Measurements from ENCODE around the gene NHLRC4.

- TF ChIP-seq PAX5 (IDR thresholded peaks at IDR 0.05; ENCODE audit: insufficient read depth, low read length, severe bottlenecking) (no peak), TAF1 (IDR thresholded peaks at IDR 0.05; ENCODE audit: low read depth, low read length) (no peak), POLR2AphosphoS5 (IDR thresholded peaks at IDR 0.05; ENCODE audit: low read depth, low read length) (no peak), POLR2A (IDR thresholded peaks at IDR 0.05; ENCODE audit: low read depth, low read length) (no peak), SPI1 (IDR thresholded peaks at IDR 0.05; ENCODE audit: low read depth, low read length) (no peak), POU2F2 (IDR thresholded peaks at IDR 0.05; ENCODE audit: low read depth, low read length) (no peak)
Measured at GRCh38 chr16:543301-544164, 23.3 kb upstream of the NHLRC4 start.
